Small intestine (tissue), 7 donors: ENCODE results near the gene BUD31. TPM values are rescaled to one million over a fixed set of nuclear protein-coding genes. Genes with fewer than 3 reads are reported as not detected.

Source experiments
- DNase-seq, 2 donors: peaks; one replicate each; pipeline versions ENCODE4 v3.0.0 to v3.0.0-alpha.2; 2013
- FAIRE-seq: peaks from 2 replicates; lab custom pipeline; 2012; peaks lifted over from hg19 to GRCh38; lab: Jason Lieb, UNC
- H3K27ac ChIP-seq, 3 donors: one replicate each; pipeline ENCODE4 v1.5.1; 2013; ENCODE audit warnings: low read length in 2 of 3, mild to moderate bottlenecking in 2 of 3, control low read depth in 1 of 3, inconsistent platforms in 1 of 3, low read depth in 1 of 3, moderate library complexity in 1 of 3
- H3K27me3 ChIP-seq, 3 donors: one replicate each; pipeline ENCODE4 v1.6.1; 2013; ENCODE audit warnings: low read length in 3 of 3, inconsistent platforms in 1 of 3; ENCODE audit not compliant: control insufficient read depth in 3 of 3, insufficient read depth in 3 of 3
- H3K36me3 ChIP-seq, 3 donors: one replicate each; pipeline ENCODE4 v1.6.1; 2013; ENCODE audit warnings: low read length in 3 of 3, inconsistent platforms in 1 of 3, low read depth in 1 of 3, mild to moderate bottlenecking in 1 of 3, moderate library complexity in 1 of 3; ENCODE audit not compliant: control insufficient read depth in 3 of 3, insufficient read depth in 2 of 3
- H3K4me1 ChIP-seq, 3 donors: one replicate each; pipeline ENCODE4 v1.6.1; 2013; ENCODE audit warnings: low read length in 2 of 3, inconsistent platforms in 1 of 3, low read depth in 1 of 3, mild to moderate bottlenecking in 1 of 3, moderate library complexity in 1 of 3; ENCODE audit not compliant: control insufficient read depth in 3 of 3, insufficient read depth in 2 of 3
- H3K4me3 ChIP-seq, 3 donors: one replicate each; pipeline ENCODE4 v1.5.1; 2013; ENCODE audit warnings: low read length in 3 of 3, control low read depth in 1 of 3, inconsistent platforms in 1 of 3, low read depth in 1 of 3, mild to moderate bottlenecking in 1 of 3, moderate library complexity in 1 of 3
- H3K9me3 ChIP-seq, 2 donors: one replicate each; pipeline ENCODE4 v1.6.1; 2013; ENCODE audit warnings: low read depth in 1 of 2, low read length in 1 of 2; ENCODE audit not compliant: control insufficient read depth in 2 of 2, insufficient read depth in 1 of 2
- WGBS, 3 donors: extraction: QIAGEN DNeasy Blood & Tissue Kit; methylation state at CpG; one replicate each; pipeline ENCODE4 v1.1.7; 2013; 5-methylcytosine and 5-hydroxymethylcytosine counted together
- polyA plus RNA-seq, 4 donors: library from polyadenylated mRNA; stranded (reverse) in 3 of 4; unstranded in 1 of 4; fragments of 200-250 nt in 3 of 4; fragments of 120-200 nt in 1 of 4; gene quantifications; one replicate each; pipeline versions ENCODE4 v1.2.1 to v1.2.3, GENCODE V29; 2013
- donor health status: healthy with polysubstance abuse.
- donor health status: control.
- donor health status: control.
- donor health status: Bipolar disorder and iron deficiency.
- donor health status: healthy.

The BUD31 gene
- polyA plus RNA-seq, 4 donors, result 71.9 to 166 (median 132) TPM

- peaks cover 0 to 54% (median 12%) of the 10 kb centered on the region in 3 donors for H3K36me3 ChIP-seq
- H3K27me3 ChIP-seq, result no peaks in the 10 kb centered on the region
- 92 to 94% (median 93%) methylated on average over 13 of the region's 13 CpGs for WGBS, 3 donors
- FAIRE-seq (no peak), DNase-seq (peak in 1 of 2 donors; percentile 13)
- peaks cover 0 to 6% (median 0%) of the 10 kb centered on the region in 3 donors for H3K4me1 ChIP-seq
- no peak overlapping the region for H3K4me3 ChIP-seq
- H3K27ac ChIP-seq, result no peak overlapping the region
- H3K9me3 ChIP-seq, result no peaks in the 10 kb centered on the region
Observed at GRCh38 chr7:99368750-99369389, 39.9 kb upstream of the BUD31 start.

DNA sequence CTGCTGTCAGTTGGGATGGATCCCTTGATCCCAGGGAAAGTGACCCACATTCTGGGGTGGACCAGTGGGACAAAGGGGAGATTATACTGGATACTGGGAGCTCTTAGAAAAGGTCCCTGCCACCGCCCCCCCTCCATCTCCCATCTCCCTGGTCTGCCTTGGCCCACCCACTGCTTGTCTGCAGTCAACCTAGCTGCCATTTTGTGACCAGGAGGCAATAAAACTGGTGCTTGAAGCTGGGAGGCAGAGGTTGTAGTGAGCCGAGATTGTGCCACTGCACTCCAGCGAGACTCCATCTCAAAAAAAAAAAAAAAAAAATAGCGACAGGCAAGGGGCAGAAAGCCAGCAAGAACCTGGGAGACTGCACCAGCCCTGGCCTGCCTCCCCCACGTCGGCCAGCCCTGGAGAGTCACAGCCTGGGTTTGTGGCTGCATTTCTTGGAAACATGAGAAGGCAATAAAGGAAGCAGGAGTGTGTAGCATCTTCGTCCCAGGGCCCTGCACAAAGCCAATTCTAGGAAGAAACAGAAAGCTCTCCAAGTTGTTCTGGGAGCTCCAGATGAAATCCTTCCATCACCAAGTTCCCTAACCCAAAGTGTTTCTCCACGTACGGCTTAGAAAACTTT, 38.9 kb upstream of the BUD31 start:
- Histone ChIP-seq H3K27ac (no peak overlapping the region), H3K9me3 (no peaks in the 10 kb centered on the region), H3K27me3 (no peaks in the 10 kb centered on the region), H3K4me1 (peaks cover 0 to 6% (median 0%) of the 10 kb centered on the region in 3 donors), H3K4me3 (no peak overlapping the region), H3K36me3 (peaks cover 0 to 44% (median 11%) of the 10 kb centered on the region in 3 donors)
- no peak for FAIRE-seq
- 71 to 79% (median 76%) methylated on average over 9 of the region's 9 CpGs for WGBS, 3 donors
- no peak for DNase-seq

- Histone ChIP-seq H3K4me1 (peaks cover 0 to 14% (median 0%) of the 10 kb centered on the region in 3 donors), H3K27me3 (no peaks in the 10 kb centered on the region), H3K36me3 (peaks cover 0 to 33% (median 7%) of the 10 kb centered on the region in 3 donors), H3K9me3 (no peaks in the 10 kb centered on the region), H3K4me3 (no peak overlapping the region), H3K27ac (no peak overlapping the region)
- 88 to 93% (median 92%) methylated on average over 11 of the region's 11 CpGs for WGBS, 3 donors
- DNase-seq, result no peak
- FAIRE-seq, result no peak
Observed at GRCh38 chr7:99371376-99371920, 37.3 kb upstream of the BUD31 start.

GRCh38 chr7:99372275-99373090, 36.3 kb upstream of the BUD31 start:
- no peaks in the 10 kb centered on the region for H3K9me3 ChIP-seq
- DNase-seq, result peak; percentile 71 to 73
- peaks cover 0 to 14% (median 0%) of the 10 kb centered on the region in 3 donors for H3K4me1 ChIP-seq
- peak overlapping the region in 2 of 3 donors; percentile 2 to 60 for H3K27ac ChIP-seq
- H3K4me3 ChIP-seq, result peak overlapping the region in 1 of 3 donors; percentile 35
- no peaks in the 10 kb centered on the region for H3K27me3 ChIP-seq
- no peak for FAIRE-seq
- peaks cover 0 to 22% (median 0%) of the 10 kb centered on the region in 3 donors for H3K36me3 ChIP-seq
- WGBS, 3 donors, result 22 to 47% (median 43%) methylated on average over 21 of the region's 21 CpGs

DNA sequence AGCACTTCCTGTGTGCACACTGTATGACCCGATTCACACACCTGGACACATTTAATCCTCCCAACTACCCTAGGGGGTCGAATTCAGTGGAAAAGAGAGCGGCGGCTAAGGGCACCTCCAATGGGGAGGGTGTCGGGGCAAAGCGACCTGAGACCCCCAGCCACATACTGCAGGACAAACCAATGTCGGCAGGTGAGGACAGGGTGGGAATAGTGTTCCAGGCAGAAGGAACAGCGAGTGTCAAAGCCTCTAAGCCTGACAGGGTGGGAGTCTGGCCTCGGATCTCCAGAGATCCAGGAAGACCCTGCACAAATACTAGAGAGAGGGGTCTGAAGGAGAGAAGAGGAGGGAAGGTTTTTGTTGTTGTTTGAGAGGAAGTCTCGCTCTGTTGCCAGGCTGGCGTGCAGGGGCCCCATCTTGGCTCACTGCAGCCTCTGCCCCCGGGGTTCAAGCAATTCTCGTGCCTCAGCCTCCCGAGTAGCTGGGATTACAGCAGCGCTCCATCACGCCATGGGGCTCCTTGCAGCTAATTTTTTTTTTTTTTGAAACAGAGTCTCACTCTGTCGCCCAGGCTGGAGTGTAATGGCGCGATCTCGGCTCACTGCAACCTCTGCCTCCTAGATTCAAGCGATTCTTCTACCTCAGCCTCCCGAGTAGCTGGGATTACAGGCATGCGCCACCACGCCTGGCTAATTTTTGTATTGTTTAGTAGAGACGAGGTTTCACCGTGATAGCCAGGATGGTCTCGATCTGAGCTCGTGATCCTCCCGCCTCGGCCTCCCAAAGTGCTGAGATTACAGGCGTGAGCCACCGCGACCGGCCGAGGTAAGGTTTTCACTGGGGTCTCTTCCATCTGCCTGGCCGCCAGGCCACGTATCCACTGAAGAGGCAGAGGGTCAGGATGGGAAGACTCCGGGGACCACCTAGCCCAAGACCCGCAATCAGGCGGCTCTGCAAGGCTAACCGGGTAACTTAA, 35.4 kb upstream of the BUD31 start:
- DNase-seq (no peak), FAIRE-seq (no peak)
- peak overlapping the region; percentile 66 to 99 (median 88) for H3K4me3 ChIP-seq
- H3K27ac ChIP-seq, result peak overlapping the region in 2 of 3 donors; percentile 2 to 70
- no peaks in the 10 kb centered on the region for H3K27me3 ChIP-seq
- H3K4me1 ChIP-seq, result peaks cover 0 to 14% (median 0%) of the 10 kb centered on the region in 3 donors
- no peaks in the 10 kb centered on the region for H3K9me3 ChIP-seq
- H3K36me3 ChIP-seq, result peaks cover 0 to 23% (median 4%) of the 10 kb centered on the region in 3 donors
- 75 to 85% (median 83%) methylated on average over 40 to 41 of the region's 41 CpGs for WGBS, 3 donors

- DNase-seq (peak; percentile 85 to 87), FAIRE-seq (no peak)
- Histone ChIP-seq H3K4me1 (peaks cover 0 to 14% (median 0%) of the 10 kb centered on the region in 3 donors), H3K36me3 (peaks cover 0 to 19% (median 4%) of the 10 kb centered on the region in 3 donors), H3K27ac (peak within 1 kb of the TSS; percentile 72 to 89 (median 75)), H3K27me3 (no peaks in the 10 kb centered on the region), H3K9me3 (no peaks in the 10 kb centered on the region), H3K4me3 (peak within 1 kb of the TSS; percentile 66 to 99 (median 88))
- 0 to 1% (median 1%) methylated on average over 44 to 95 of the region's 95 CpGs for WGBS, 3 donors
Observed at GRCh38 chr7:99374111-99375064, 34.4 kb upstream of the BUD31 start, which contains the start of gene ARPC1B. ARPC1B (plus strand) TSS chr7:99374730; CDS start chr7:99385715, 10,985 bp downstream.
